Memory B cell (primary cell): ENCODE measurements around the gene KRT82.

Experiments
- ATAC-seq: fragments of 150-1000 bp; cut with Tn5 transposase; 2 replicates; pipeline ENCODE4 v1.10.0; 2021; ENCODE audit warnings: low read depth, mild to moderate bottlenecking, moderate library complexity
- DNase-seq, 2 donors: peaks; one replicate each; pipeline ENCODE4 v3.0.0; 2022; ENCODE audit warnings: low spot score in 2 of 2
- H3K27ac Mint-ChIP-seq: one replicate; pipeline ENCODE4 v1.8.0; 2022; ENCODE audit warnings: mild to moderate bottlenecking, moderate library complexity, mixed read lengths
- H3K27me3 Mint-ChIP-seq: one replicate; pipeline ENCODE4 v1.8.0; 2022; ENCODE audit warnings: mixed read lengths
- H3K36me3 Mint-ChIP-seq: one replicate; pipeline ENCODE4 v1.8.0; 2022; ENCODE audit warnings: mild to moderate bottlenecking, mixed read lengths
- H3K4me1 Mint-ChIP-seq: one replicate; pipeline ENCODE4 v1.8.0; 2022; ENCODE audit warnings: mixed read lengths
- H3K4me3 Mint-ChIP-seq: one replicate; pipeline ENCODE4 v1.8.0; 2022; ENCODE audit warnings: mild to moderate bottlenecking, moderate library complexity, mixed read lengths
- H3K9me3 Mint-ChIP-seq: one replicate; pipeline ENCODE4 v1.8.0; 2022; ENCODE audit warnings: mixed read lengths

Gene KRT82

GRCh38 chr12:52427083-52427482 is 20.9 kb upstream of the KRT82 start:
- ATAC-seq (no peak), DNase-seq (no peak)
- Mint-ChIP-seq H3K9me3 (no peaks in the 10 kb centered on the region), H3K27me3 (peaks cover 18% of the 10 kb centered on the region), H3K27ac (no peak overlapping the region), H3K4me3 (no peak overlapping the region), H3K4me1 (no peaks in the 10 kb centered on the region), H3K36me3 (no peaks in the 10 kb centered on the region)

- Mint-ChIP-seq H3K27me3 (peaks cover 18% of the 10 kb centered on the region), H3K9me3 (no peaks in the 10 kb centered on the region), H3K4me3 (no peak overlapping the region), H3K36me3 (no peaks in the 10 kb centered on the region), H3K4me1 (no peaks in the 10 kb centered on the region), H3K27ac (no peak overlapping the region)
- ATAC-seq (no peak), DNase-seq (no peak)
These were observed 19.9 kb upstream of the KRT82 start for GRCh38 chr12:52426034-52426433.

GRCh38 chr12:52425466-52425865 is 19.3 kb upstream of the KRT82 start:
- no peak for ATAC-seq
- peaks cover 18% of the 10 kb centered on the region for H3K27me3 Mint-ChIP-seq
- H3K27ac Mint-ChIP-seq, result no peak overlapping the region
- DNase-seq, result no peak
- no peaks in the 10 kb centered on the region for H3K4me1 Mint-ChIP-seq
- H3K9me3 Mint-ChIP-seq, result no peaks in the 10 kb centered on the region
- no peak overlapping the region for H3K4me3 Mint-ChIP-seq
- no peaks in the 10 kb centered on the region for H3K36me3 Mint-ChIP-seq

- H3K27me3 Mint-ChIP-seq, result peaks cover 21% of the 10 kb centered on the region
These were observed 17.7 kb upstream of the KRT82 start for GRCh38 chr12:52423661-52424500.

GRCh38 chr12:52423035-52423434 is 16.9 kb upstream of the KRT82 start:
- DNase-seq (no peak), ATAC-seq (no peak)
- peaks cover 4% of the 10 kb centered on the region for H3K4me1 Mint-ChIP-seq
- H3K9me3 Mint-ChIP-seq, result no peaks in the 10 kb centered on the region
- H3K36me3 Mint-ChIP-seq, result no peaks in the 10 kb centered on the region
- H3K27ac Mint-ChIP-seq, result no peak overlapping the region
- no peak overlapping the region for H3K4me3 Mint-ChIP-seq
- H3K27me3 Mint-ChIP-seq, result peaks cover 18% of the 10 kb centered on the region

More at GRCh38 chr12:52423661-52424500, 17.7 kb upstream of the KRT82 start:
- no peaks in the 10 kb centered on the region for H3K9me3 Mint-ChIP-seq
- H3K36me3 Mint-ChIP-seq, result no peaks in the 10 kb centered on the region
- peaks cover 4% of the 10 kb centered on the region for H3K4me1 Mint-ChIP-seq
- DNase-seq, result no peak
- no peak overlapping the region for H3K4me3 Mint-ChIP-seq
- ATAC-seq, result no peak
- no peak overlapping the region for H3K27ac Mint-ChIP-seq

GRCh38 chr12:52419656-52420055 is 13.5 kb upstream of the KRT82 start:
- peaks cover 4% of the 10 kb centered on the region for H3K4me1 Mint-ChIP-seq
- no peak overlapping the region for H3K4me3 Mint-ChIP-seq
- H3K27me3 Mint-ChIP-seq, result peaks cover 23% of the 10 kb centered on the region
- ATAC-seq (no peak), DNase-seq (no peak)
- no peaks in the 10 kb centered on the region for H3K9me3 Mint-ChIP-seq
- H3K36me3 Mint-ChIP-seq, result no peaks in the 10 kb centered on the region
- no peak overlapping the region for H3K27ac Mint-ChIP-seq

- no peak for DNase-seq
- Mint-ChIP-seq H3K4me1 (peaks cover 4% of the 10 kb centered on the region), H3K27ac (no peak overlapping the region)
These were observed 12.5 kb upstream of the KRT82 start for GRCh38 chr12:52418576-52419110.

GRCh38 chr12:52417740-52418139 is 11.6 kb upstream of the KRT82 start:
- H3K27ac Mint-ChIP-seq, result no peak overlapping the region
- no peak for ATAC-seq
- H3K4me3 Mint-ChIP-seq, result no peak overlapping the region
- DNase-seq, result no peak
- H3K4me1 Mint-ChIP-seq, result peaks cover 4% of the 10 kb centered on the region
- H3K9me3 Mint-ChIP-seq, result no peaks in the 10 kb centered on the region
- no peaks in the 10 kb centered on the region for H3K36me3 Mint-ChIP-seq
- H3K27me3 Mint-ChIP-seq, result peaks cover 17% of the 10 kb centered on the region

More at GRCh38 chr12:52418576-52419110, 12.5 kb upstream of the KRT82 start:
- Mint-ChIP-seq H3K4me3 (no peak overlapping the region), H3K27me3 (peaks cover 18% of the 10 kb centered on the region), H3K36me3 (no peaks in the 10 kb centered on the region), H3K9me3 (no peaks in the 10 kb centered on the region)
- no peak for ATAC-seq

- peaks cover 14% of the 10 kb centered on the region for H3K27me3 Mint-ChIP-seq
- H3K9me3 Mint-ChIP-seq, result no peaks in the 10 kb centered on the region
- no peak overlapping the region for H3K27ac Mint-ChIP-seq
- DNase-seq (no peak), ATAC-seq (no peak)
- H3K4me3 Mint-ChIP-seq, result no peak overlapping the region
- no peaks in the 10 kb centered on the region for H3K36me3 Mint-ChIP-seq
- H3K4me1 Mint-ChIP-seq, result peaks cover 4% of the 10 kb centered on the region
These were observed 10.7 kb upstream of the KRT82 start for GRCh38 chr12:52416795-52417194.

- ATAC-seq (no peak), DNase-seq (no peak)
- H3K9me3 Mint-ChIP-seq, result no peaks in the 10 kb centered on the region
- H3K36me3 Mint-ChIP-seq, result no peaks in the 10 kb centered on the region
- H3K4me3 Mint-ChIP-seq, result no peak overlapping the region
- no peak overlapping the region for H3K27ac Mint-ChIP-seq
- H3K27me3 Mint-ChIP-seq, result peaks cover 14% of the 10 kb centered on the region
- peaks cover 4% of the 10 kb centered on the region for H3K4me1 Mint-ChIP-seq
These were observed 10.0 kb upstream of the KRT82 start for GRCh38 chr12:52415870-52416750.

- H3K4me3 Mint-ChIP-seq, result no peak overlapping the region
- peaks cover under 1% of the 10 kb centered on the region for H3K4me1 Mint-ChIP-seq
- ATAC-seq (no peak), DNase-seq (no peak)
- no peaks in the 10 kb centered on the region for H3K9me3 Mint-ChIP-seq
- H3K36me3 Mint-ChIP-seq, result no peaks in the 10 kb centered on the region
- H3K27ac Mint-ChIP-seq, result no peak overlapping the region
- peaks cover 12% of the 10 kb centered on the region for H3K27me3 Mint-ChIP-seq
These were observed 8.8 kb upstream of the KRT82 start for GRCh38 chr12:52414936-52415335.

- Mint-ChIP-seq H3K36me3 (no peaks in the 10 kb centered on the region), H3K27me3 (peaks cover 12% of the 10 kb centered on the region), H3K4me3 (no peak overlapping the region), H3K9me3 (no peaks in the 10 kb centered on the region), H3K27ac (no peak overlapping the region), H3K4me1 (no peaks in the 10 kb centered on the region)
- DNase-seq (no peak), ATAC-seq (no peak)
These were observed 7.7 kb upstream of the KRT82 start for GRCh38 chr12:52413782-52414345.

- Mint-ChIP-seq H3K27ac (no peak overlapping the region), H3K4me1 (no peaks in the 10 kb centered on the region), H3K27me3 (peaks cover 15% of the 10 kb centered on the region), H3K4me3 (no peak overlapping the region), H3K36me3 (peaks cover 3% of the 10 kb centered on the region), H3K9me3 (no peaks in the 10 kb centered on the region)
- no peak for ATAC-seq
- DNase-seq, result no peak
These were observed 7.1 kb upstream of the KRT82 start for GRCh38 chr12:52413202-52413601.

- Mint-ChIP-seq H3K36me3 (peaks cover 3% of the 10 kb centered on the region), H3K4me1 (no peaks in the 10 kb centered on the region), H3K27me3 (peaks cover 18% of the 10 kb centered on the region), H3K4me3 (no peak overlapping the region), H3K9me3 (no peaks in the 10 kb centered on the region), H3K27ac (no peak overlapping the region)
- ATAC-seq (no peak), DNase-seq (no peak)
These were observed 5.7 kb upstream of the KRT82 start for GRCh38 chr12:52411815-52412214.
